Loucy (cell line): ENCODE measurements around the gene SLC26A1.

Source experiments
- H2AFZ ChIP-seq: fragments of 200-600 bp; sonication (generic); 2 replicates; pipeline ENCODE4 v1.6.0; 2016; ENCODE audit warnings: antibody characterized with exemption, mild to moderate bottlenecking, low read length, moderate library complexity
- H3F3A ChIP-seq: fragments of 200-600 bp; 2 replicates; pipeline ENCODE4 v1.6.0; 2016; ENCODE audit warnings: antibody characterized with exemption, low read depth, mild to moderate bottlenecking
- H3K27me3 ChIP-seq: fragments of 200-600 bp; sonication (generic); 2 replicates; pipeline ENCODE4 v1.6.1; 2014; ENCODE audit warnings: low read length, mild to moderate bottlenecking; ENCODE audit not compliant: insufficient read depth, poor library complexity, severe bottlenecking
- H3K36me3 ChIP-seq: fragments of 200-600 bp; sonication (generic); 2 replicates; pipeline ENCODE4 v1.6.1; 2016; ENCODE audit warnings: low read length; ENCODE audit not compliant: insufficient read depth
- H3K4me1 ChIP-seq: fragments of 200-600 bp; sonication (generic); 2 replicates; pipeline ENCODE4 v1.5.1; 2014; ENCODE audit warnings: low read length, mild to moderate bottlenecking; ENCODE audit not compliant: insufficient read depth, poor library complexity, severe bottlenecking
- H3K4me2 ChIP-seq: fragments of 200-600 bp; sonication (generic); 2 replicates; pipeline ENCODE4 v1.6.0; 2014; ENCODE audit warnings: antibody characterized with exemption, low read length, low read depth, mild to moderate bottlenecking; ENCODE audit not compliant: poor library complexity, severe bottlenecking
- H3K4me3 ChIP-seq: fragments of 200-600 bp; sonication (generic); 2 replicates; pipeline ENCODE4 v1.5.1; 2014; ENCODE audit warnings: low read length, mild to moderate bottlenecking, mixed read lengths; ENCODE audit not compliant: poor library complexity, severe bottlenecking
- H3K79me2 ChIP-seq: fragments of 200-600 bp; sonication (generic); 2 replicates; pipeline ENCODE4 v1.6.1; 2014; ENCODE audit warnings: low read length; ENCODE audit not compliant: insufficient read depth
- H3K9ac ChIP-seq: fragments of 200-600 bp; sonication (generic); 2 replicates; pipeline ENCODE4 v1.6.0; 2014; ENCODE audit warnings: mild to moderate bottlenecking, low read depth, low read length, moderate library complexity; ENCODE audit not compliant: poor library complexity, severe bottlenecking
- H3K9me2 ChIP-seq: fragments of 200-600 bp; sonication (generic); replicated peaks from 2 replicates; pipeline ENCODE4 v1.6.1; 2016; ENCODE audit warnings: low read depth, low read length, mixed read lengths
- H3K9me3 ChIP-seq: fragments of 200-600 bp; sonication (generic); 2 replicates; pipeline ENCODE4 v1.6.1; 2014; ENCODE audit warnings: mild to moderate bottlenecking, antibody characterized with exemption, low read length, low read depth; ENCODE audit not compliant: insufficient read depth
- H4K20me1 ChIP-seq: fragments of 200-600 bp; sonication (generic); 2 replicates; pipeline ENCODE4 v1.6.0; 2014; ENCODE audit warnings: antibody characterized with exemption, low read length, mild to moderate bottlenecking; ENCODE audit not compliant: insufficient read depth, poor library complexity, severe bottlenecking
- CTCF ChIP-seq: fragments of 200-600 bp; sonication (generic); conservative IDR thresholded peaks from 2 replicates; pipeline ENCODE4 v1.5.1; 2014; ENCODE audit warnings: mild to moderate bottlenecking, antibody characterized with exemption, low read length
- EZH2phosphoT487 ChIP-seq: fragments of 200-600 bp; IDR thresholded peaks from 2 replicates; pipeline ENCODE4 v1.6.1; 2018; ENCODE audit warnings: antibody characterized with exemption, mild to moderate bottlenecking, moderate library complexity, borderline replicate concordance

The SLC26A1 gene

GRCh38 chr4:965048-965765 is 28.0 kb downstream of the SLC26A1 start:
- Histone ChIP-seq H3K9me3 (no peaks in the 10 kb centered on the region), H2AFZ (no peak overlapping the region), H4K20me1 (no peaks in the 10 kb centered on the region), H3K4me2 (no peak overlapping the region), H3K9me2 (no peaks in the 10 kb centered on the region), H3K4me1 (no peaks in the 10 kb centered on the region), H3K36me3 (no peaks in the 10 kb centered on the region), H3K9ac (no peak overlapping the region), H3K4me3 (no peak overlapping the region), H3K79me2 (no peaks in the 10 kb centered on the region), H3K27me3 (no peaks in the 10 kb centered on the region), H3F3A (no peaks in the 10 kb centered on the region)
- TF ChIP-seq CTCF (no peak), EZH2phosphoT487 (no peak)

GRCh38 chr4:964346-965025 is 28.7 kb downstream of the SLC26A1 start:
- no peak for TF ChIP-seq EZH2phosphoT487
- TF ChIP-seq CTCF = no peak
- Histone ChIP-seq H3K9ac (no peak overlapping the region), H3K4me3 (no peak overlapping the region), H3K4me2 (no peak overlapping the region), H3K9me2 (no peaks in the 10 kb centered on the region), H3K36me3 (no peaks in the 10 kb centered on the region), H3K9me3 (no peaks in the 10 kb centered on the region), H3K27me3 (no peaks in the 10 kb centered on the region), H2AFZ (no peak overlapping the region), H4K20me1 (no peaks in the 10 kb centered on the region), H3K79me2 (no peaks in the 10 kb centered on the region), H3F3A (no peaks in the 10 kb centered on the region), H3K4me1 (no peaks in the 10 kb centered on the region)

GRCh38 chr4:963276-964225 is 29.7 kb downstream of the SLC26A1 start:
- Histone ChIP-seq H3K4me2 (no peak overlapping the region), H3K4me1 (no peaks in the 10 kb centered on the region), H3K27me3 (no peaks in the 10 kb centered on the region), H3K36me3 (no peaks in the 10 kb centered on the region), H2AFZ (no peak overlapping the region), H3K79me2 (no peaks in the 10 kb centered on the region), H4K20me1 (no peaks in the 10 kb centered on the region), H3K9me2 (no peaks in the 10 kb centered on the region), H3K4me3 (no peak overlapping the region), H3K9ac (no peak overlapping the region), H3F3A (no peaks in the 10 kb centered on the region), H3K9me3 (no peaks in the 10 kb centered on the region)
- TF ChIP-seq EZH2phosphoT487 (no peak), CTCF (no peak)
